LNCAP (cell line): ENCODE measurements around the gene ELAPOR1.

Experiments
- CTCF ChIP-seq: fragments of 450-650 bp; IDR thresholded peaks from 2 replicates; pipeline ENCODE4 v1.5.1; 2017; ENCODE audit warnings: mild to moderate bottlenecking

ELAPOR1 gene

GRCh38 chr1:109113590-109114341, at the start of gene ELAPOR1:
TSS of gene ELAPOR1 (plus strand) at chr1:109114115. CDS start at chr1:109114184, 69 bp downstream.
- TF ChIP-seq CTCF = no peak

GRCh38 chr1:109065137-109065536, 48.8 kb upstream of the ELAPOR1 start:
- no peak for TF ChIP-seq CTCF

GRCh38 chr1:109067883-109068282, 46.0 kb upstream of the ELAPOR1 start:
- no peak for TF ChIP-seq CTCF

GRCh38 chr1:109069294-109069693, 44.6 kb upstream of the ELAPOR1 start:
- no peak for TF ChIP-seq CTCF

GRCh38 chr1:109075531-109076490, 38.1 kb upstream of the ELAPOR1 start, which contains the start of gene TAF13:
TSS of gene TAF13 (minus strand) at chr1:109076003. CDS start at chr1:109075947, 56 bp downstream.
- no peak for TF ChIP-seq CTCF

- no peak for TF ChIP-seq CTCF
These were observed 35.6 kb upstream of the ELAPOR1 start for GRCh38 chr1:109078317-109078716.

GRCh38 chr1:109079240-109079622, 34.7 kb upstream of the ELAPOR1 start:
- TF ChIP-seq CTCF = no peak
